Thymus (tissue), 11 donors: Measurements from ENCODE around the gene DAAM1. TPM values are rescaled to one million over a fixed set of nuclear protein-coding genes. Genes with fewer than 3 reads are reported as not detected.

Experiments used
- DNase-seq, 9 donors: peaks; one replicate each; pipeline ENCODE4 v3.0.0-alpha.2; 2013; ENCODE audit warnings: low spot score in 9 of 9, low read depth in 6 of 9, missing footprints in 1 of 9
- H3K27ac ChIP-seq, 2 donors: one replicate each; pipeline ENCODE4 v1.5.1; 2013; ENCODE audit warnings: control low read depth in 1 of 2, low read depth in 1 of 2, low read length in 1 of 2, mild to moderate bottlenecking in 1 of 2, moderate library complexity in 1 of 2
- H3K27me3 ChIP-seq, 2 donors: one replicate each; pipeline ENCODE4 v1.5.1; 2013; ENCODE audit warnings: low read length in 1 of 2; ENCODE audit not compliant: control insufficient read depth in 2 of 2, insufficient read depth in 1 of 2
- H3K36me3 ChIP-seq, 2 donors: one replicate each; pipeline ENCODE4 v1.5.1; 2013; ENCODE audit warnings: low read length in 1 of 2, mild to moderate bottlenecking in 1 of 2, moderate library complexity in 1 of 2; ENCODE audit not compliant: control insufficient read depth in 2 of 2, insufficient read depth in 2 of 2
- H3K4me1 ChIP-seq, 2 donors: one replicate each; pipeline ENCODE4 v1.5.1; 2013; ENCODE audit warnings: low read length in 2 of 2; ENCODE audit not compliant: control insufficient read depth in 2 of 2, insufficient read depth in 2 of 2
- H3K4me3 ChIP-seq, 2 donors: one replicate each; pipeline ENCODE4 v1.5.1; 2013; ENCODE audit warnings: low read length in 2 of 2, control low read depth in 1 of 2, mild to moderate bottlenecking in 1 of 2
- H3K9me3 ChIP-seq, 2 donors: one replicate each; pipeline ENCODE4 v1.5.1; 2013; ENCODE audit warnings: low read length in 1 of 2, mild to moderate bottlenecking in 1 of 2; ENCODE audit not compliant: control insufficient read depth in 2 of 2, insufficient read depth in 1 of 2
- WGBS: extraction: QIAGEN DNeasy Blood & Tissue Kit; methylation state at CpG from one replicate; pipeline ENCODE4 v1.1.7; 2013; 5-methylcytosine and 5-hydroxymethylcytosine counted together
- polyA plus RNA-seq: library from polyadenylated mRNA; stranded (reverse); fragments of 200-250 nt; gene quantifications from one replicate; pipeline ENCODE4 v1.2.3, GENCODE V29; 2013
- total RNA-seq: library from RNA; stranded (reverse); fragments of 120-200 nt; gene quantifications from one replicate; pipeline ENCODE4 v1.2.4, GENCODE V29; 2013
- donor health status: healthy.

Gene DAAM1
- total and polyA plus RNA-seq, 2 donors, result 8.9 to 11.3 TPM

DNA sequence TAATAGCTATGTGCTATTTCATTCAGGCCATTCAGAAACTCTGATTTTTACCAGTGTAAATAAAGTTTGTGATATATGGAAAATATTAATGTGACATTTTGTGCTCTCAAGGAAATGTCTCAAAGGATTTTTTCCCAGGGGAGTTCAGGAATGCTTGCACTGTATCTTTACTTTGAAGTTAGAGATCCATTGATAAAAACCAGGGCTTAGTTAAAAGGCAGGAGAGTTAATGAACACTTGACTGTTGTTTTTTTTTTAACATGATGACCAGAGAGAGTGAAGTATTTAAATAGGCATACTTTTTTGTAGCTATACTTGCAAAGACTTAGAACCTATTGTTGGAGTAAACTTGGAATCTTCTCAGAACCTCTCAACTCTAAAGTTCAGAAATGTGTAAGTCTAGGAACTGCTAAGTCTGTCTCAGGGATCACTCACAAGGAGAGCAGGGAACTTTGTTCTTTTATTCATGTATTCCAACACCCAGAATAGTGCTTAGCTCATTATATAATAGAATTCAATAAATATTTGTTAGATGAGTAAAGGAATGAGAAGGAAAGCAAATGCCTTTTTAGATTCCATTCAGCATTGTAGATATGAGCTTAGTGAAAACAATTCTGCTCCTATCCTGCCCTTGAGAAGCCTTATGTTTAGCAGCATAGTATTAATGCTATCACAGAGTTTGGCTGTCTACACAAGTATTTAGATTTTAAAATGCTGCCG lies 117.5 kb downstream of the DAAM1 start:
- Histone ChIP-seq H3K9me3 (no peaks in the 10 kb centered on the region), H3K27ac (no peak overlapping the region), H3K36me3 (no peaks in the 10 kb centered on the region), H3K4me1 (peaks cover 15 to 19% of the 10 kb centered on the region in 2 donors), H3K4me3 (no peak overlapping the region), H3K27me3 (no peaks in the 10 kb centered on the region)
- 36% methylated on average over 1 of the region's 1 CpG for WGBS
- DNase-seq, result no peak

DNA sequence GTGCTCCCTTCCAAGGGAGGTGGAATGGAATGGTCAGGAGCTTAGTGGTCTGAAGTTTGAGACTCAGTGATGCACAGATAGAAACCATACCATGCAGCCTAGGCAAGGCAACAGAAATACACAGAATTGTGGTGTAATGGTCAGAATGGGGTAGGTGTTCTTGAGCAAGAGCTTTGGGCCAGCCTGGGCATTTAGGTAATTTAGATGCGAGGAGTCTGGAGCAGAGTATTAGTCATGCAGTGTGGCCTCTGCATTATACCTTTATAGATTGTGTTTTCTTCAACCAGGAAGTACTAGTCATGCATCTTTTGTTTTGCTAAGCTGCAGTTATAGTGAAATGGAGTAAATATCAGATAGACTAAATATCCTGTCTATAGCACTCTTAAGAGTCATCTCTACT lies 118.3 kb downstream of the DAAM1 start:
- H3K27ac ChIP-seq, result no peak overlapping the region

DNA sequence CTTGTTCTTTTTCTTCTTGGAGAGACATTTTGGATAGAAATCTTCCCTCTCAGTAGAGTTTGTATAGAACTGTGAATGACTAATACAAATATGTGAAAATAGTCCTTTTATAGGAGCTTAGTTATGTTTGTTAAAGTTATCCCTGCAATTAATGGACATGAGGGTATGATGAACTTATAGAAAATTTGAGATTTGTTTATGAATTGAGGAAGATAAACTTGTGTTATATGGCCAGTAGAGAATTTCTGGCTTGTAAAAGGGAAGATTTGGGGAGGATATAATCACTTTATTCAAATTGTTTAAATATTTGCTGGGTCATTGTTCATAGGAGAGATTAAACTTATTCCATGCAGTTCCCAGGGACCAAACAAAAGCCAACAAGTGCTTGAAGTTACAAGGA lies 119.6 kb downstream of the DAAM1 start:
- Histone ChIP-seq H3K27ac (no peak overlapping the region), H3K4me1 (peaks cover 3 to 7% of the 10 kb centered on the region in 2 donors), H3K36me3 (no peaks in the 10 kb centered on the region), H3K9me3 (no peaks in the 10 kb centered on the region), H3K4me3 (no peak overlapping the region), H3K27me3 (no peaks in the 10 kb centered on the region)
- no peak for DNase-seq

More for the DNA sequence above, 118.3 kb downstream of the DAAM1 start:
- no peak for DNase-seq
- 98% methylated on average over 1 of the region's 1 CpG for WGBS
- Histone ChIP-seq H3K36me3 (no peaks in the 10 kb centered on the region), H3K4me3 (no peak overlapping the region), H3K27me3 (no peaks in the 10 kb centered on the region), H3K9me3 (no peaks in the 10 kb centered on the region), H3K4me1 (peaks cover 11 to 14% of the 10 kb centered on the region in 2 donors)

DNA sequence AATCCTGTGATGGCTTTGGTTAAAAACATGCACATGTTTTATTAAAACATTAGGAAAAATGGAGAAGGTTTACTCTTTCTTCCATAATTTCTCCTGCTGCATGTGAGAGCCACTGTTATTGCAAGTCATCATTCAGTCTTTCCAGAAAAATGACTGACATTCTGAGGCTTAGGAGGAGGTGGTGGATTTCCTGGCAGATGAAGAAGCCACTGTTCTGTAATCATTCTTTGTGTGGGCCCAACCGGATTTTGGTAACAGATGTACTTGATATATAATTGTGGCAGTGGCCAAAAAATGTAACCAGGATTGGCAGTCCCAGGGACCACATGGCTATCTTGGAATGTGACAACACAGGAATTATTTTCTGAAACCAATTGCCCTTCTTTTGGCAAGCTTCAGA lies 120.2 kb downstream of the DAAM1 start:
- H3K27ac ChIP-seq, result no peak overlapping the region
- H3K9me3 ChIP-seq, result no peaks in the 10 kb centered on the region
- WGBS, result 76% methylated on average over 1 of the region's 1 CpG
- peaks cover 3 to 6% of the 10 kb centered on the region in 2 donors for H3K4me1 ChIP-seq
- no peak for DNase-seq
- no peaks in the 10 kb centered on the region for H3K27me3 ChIP-seq
- no peak overlapping the region for H3K4me3 ChIP-seq
- H3K36me3 ChIP-seq, result no peaks in the 10 kb centered on the region

DNA sequence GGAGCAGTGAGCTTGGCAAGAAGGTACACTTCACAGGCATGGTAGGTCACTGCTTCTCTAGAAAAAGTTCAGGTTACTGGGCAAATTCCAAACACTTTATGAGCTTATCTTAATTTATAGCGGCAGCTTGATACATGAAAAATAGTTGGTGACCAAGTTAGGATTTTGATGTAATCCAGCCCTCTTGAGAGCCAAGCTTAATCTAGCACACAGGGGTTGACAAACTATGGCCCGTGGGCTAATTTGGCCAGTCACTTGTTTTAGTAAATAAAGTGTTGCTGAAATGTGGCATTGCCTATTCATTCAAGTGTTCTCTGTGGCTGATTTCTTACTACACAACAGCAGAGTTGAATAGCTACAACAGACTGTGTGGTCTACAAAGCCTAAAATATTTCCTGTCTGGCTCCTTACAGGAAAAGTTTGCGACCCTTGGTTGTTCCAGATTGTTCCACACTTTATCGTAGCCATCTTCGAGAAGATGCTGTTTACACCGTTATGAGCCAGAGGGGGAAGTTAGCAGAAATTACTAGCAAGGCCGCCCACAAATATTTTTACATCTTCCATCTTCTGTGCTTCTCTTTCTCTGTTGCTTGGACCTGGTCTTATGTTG lies 120.9 kb downstream of the DAAM1 start:
- no peak overlapping the region for H3K4me3 ChIP-seq
- no peaks in the 10 kb centered on the region for H3K27me3 ChIP-seq
- H3K27ac ChIP-seq, result no peak overlapping the region
- no peaks in the 10 kb centered on the region for H3K36me3 ChIP-seq
- WGBS, result 83% methylated on average over 7 of the region's 7 CpGs
- no peak for DNase-seq
- no peaks in the 10 kb centered on the region for H3K9me3 ChIP-seq
- peaks cover 5 to 6% of the 10 kb centered on the region in 2 donors for H3K4me1 ChIP-seq

DNA sequence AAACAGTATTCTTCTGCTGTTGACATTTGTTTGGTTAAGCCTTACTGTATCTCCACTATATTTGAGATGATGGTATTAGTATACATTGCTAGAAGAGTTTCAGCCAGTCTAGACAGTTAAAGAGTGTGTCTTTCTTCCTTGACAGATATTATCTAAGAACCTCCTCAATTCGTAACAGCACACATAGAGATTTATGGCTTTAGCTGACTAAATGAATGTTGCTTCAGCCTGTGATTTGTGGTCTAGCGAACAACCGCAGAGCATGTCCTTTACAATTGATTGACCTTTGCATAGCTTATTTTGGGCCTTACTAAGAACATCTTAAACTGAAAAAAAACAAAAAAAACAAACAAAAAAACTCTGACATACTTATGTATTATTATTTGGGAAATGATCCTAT lies 122.2 kb downstream of the DAAM1 start:
- Histone ChIP-seq H3K36me3 (no peaks in the 10 kb centered on the region), H3K27ac (no peak overlapping the region), H3K27me3 (no peaks in the 10 kb centered on the region), H3K4me3 (no peak overlapping the region), H3K4me1 (peaks cover 0 to 3% of the 10 kb centered on the region in 2 donors), H3K9me3 (no peaks in the 10 kb centered on the region)
- DNase-seq, result no peak
- 56% methylated on average over 3 of the region's 3 CpGs for WGBS

DNA sequence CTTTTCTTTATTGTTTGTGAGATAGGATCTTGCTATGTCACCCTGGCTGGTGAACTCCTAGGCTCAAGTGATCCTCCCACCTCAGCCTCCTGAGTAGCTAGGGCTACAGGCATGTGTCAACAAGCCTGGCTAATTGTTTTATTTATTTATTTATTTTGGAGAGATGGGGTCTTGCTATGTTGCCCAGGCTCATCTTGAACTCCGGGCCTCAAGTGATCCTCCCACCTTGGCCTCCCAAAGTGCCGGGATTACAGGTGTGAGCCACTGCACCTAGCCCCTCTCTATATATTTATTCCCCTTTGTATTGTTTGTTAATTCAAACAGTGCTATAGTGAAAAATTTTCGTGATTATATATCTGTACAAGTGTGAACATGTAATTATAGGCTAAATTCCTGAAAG lies 123.3 kb downstream of the DAAM1 start:
- Histone ChIP-seq H3K27me3 (no peaks in the 10 kb centered on the region), H3K36me3 (no peaks in the 10 kb centered on the region), H3K27ac (no peak overlapping the region), H3K4me3 (no peak overlapping the region), H3K4me1 (peaks cover 0 to 3% of the 10 kb centered on the region in 2 donors), H3K9me3 (no peaks in the 10 kb centered on the region)
- WGBS, result 97% methylated on average over 3 of the region's 3 CpGs
- DNase-seq, result no peak

DNA sequence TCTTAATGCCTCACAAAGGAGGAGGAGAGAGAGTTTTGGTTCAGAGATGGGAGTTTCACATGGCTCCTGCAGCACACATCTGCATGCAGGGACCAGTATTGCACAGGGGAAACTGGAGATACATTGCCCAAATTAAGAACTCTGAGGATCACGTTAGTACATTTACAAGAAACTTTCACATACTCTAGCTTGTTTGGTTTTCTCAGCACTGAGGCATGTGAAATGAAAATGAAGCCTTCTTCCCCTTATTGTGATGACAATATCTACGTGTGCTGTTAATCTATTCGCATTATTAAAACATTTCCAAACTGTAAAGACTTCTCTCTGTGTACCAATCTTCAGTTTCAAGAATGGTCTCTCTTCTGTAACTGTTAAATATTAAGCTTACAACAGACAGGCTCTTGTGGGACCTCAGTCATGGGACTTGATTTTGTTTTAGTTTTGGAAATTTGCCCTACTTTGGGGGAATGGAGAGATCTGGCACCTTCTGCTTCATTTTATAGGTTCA lies 124.7 kb downstream of the DAAM1 start:
- no peak overlapping the region for H3K27ac ChIP-seq

More for the DNA sequence above, 124.7 kb downstream of the DAAM1 start:
- Histone ChIP-seq H3K9me3 (no peaks in the 10 kb centered on the region), H3K36me3 (no peaks in the 10 kb centered on the region), H3K4me3 (no peak overlapping the region), H3K27me3 (no peaks in the 10 kb centered on the region), H3K4me1 (peaks cover 0 to 3% of the 10 kb centered on the region in 2 donors)
- DNase-seq, result no peak
- WGBS, result 96% methylated on average over 3 of the region's 3 CpGs
